Adipose tissue (tissue), 3 donors: ENCODE results near the gene SNTG2. TPM values are rescaled to one million over a fixed set of nuclear protein-coding genes. Genes with fewer than 3 reads are reported as not detected.

Experiments used
- H3K27ac ChIP-seq: one replicate; pipeline ENCODE4 v1.5.1; 2013; ENCODE audit warnings: low read depth, low read length
- WGBS, 3 donors: extraction: QIAGEN DNeasy Blood & Tissue Kit; methylation state at CpG; one replicate each; pipeline ENCODE4 v1.1.7; 2013; 5-methylcytosine and 5-hydroxymethylcytosine counted together
- polyA plus RNA-seq, 3 donors: library from polyadenylated mRNA; stranded (reverse); fragments of 200-250 nt; gene quantifications; one replicate each; pipeline ENCODE4 v1.2.3, GENCODE V29; 2013
- donor health status: healthy with polysubstance abuse.
- donor health status: Bipolar disorder and iron deficiency.
- donor health status: healthy.

The SNTG2 gene
- polyA plus RNA-seq, 3 donors, result 0.56 to 2.8 (median 2.7) TPM

- H3K27ac ChIP-seq, result no peak overlapping the region
- 47 to 78% (median 72%) methylated on average over 4 of the region's 4 CpGs for WGBS, 3 donors
Measured at GRCh38 chr2:975095-975494, 24.4 kb downstream of the SNTG2 start.

GRCh38 chr2:979069-979928, 28.6 kb downstream of the SNTG2 start:
- no peak overlapping the region for H3K27ac ChIP-seq
- WGBS, 3 donors, result 73 to 88% (median 74%) methylated on average over 8 of the region's 8 CpGs

DNA sequence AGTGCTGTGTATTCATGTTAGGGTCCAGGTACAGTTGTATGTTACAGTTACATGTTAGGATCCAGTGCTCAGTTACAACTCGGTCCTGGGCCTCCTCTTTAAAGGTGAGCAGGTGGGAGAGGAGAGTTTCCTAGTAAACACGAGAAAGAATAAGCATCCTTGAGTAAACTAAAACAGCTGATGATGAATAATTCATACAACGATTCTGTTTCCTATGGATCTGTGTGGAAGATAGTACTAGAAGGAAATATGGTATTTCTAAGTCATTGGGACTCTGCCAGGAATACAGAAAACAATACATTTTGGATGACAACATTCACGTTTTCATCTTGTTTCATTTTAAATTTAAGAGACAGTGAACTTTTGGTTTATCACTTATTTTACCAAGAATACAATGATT, 29.5 kb downstream of the SNTG2 start:
- H3K27ac ChIP-seq, result no peak overlapping the region
- WGBS, 3 donors, result 55 to 65% (median 58%) methylated on average over 4 of the region's 4 CpGs

DNA sequence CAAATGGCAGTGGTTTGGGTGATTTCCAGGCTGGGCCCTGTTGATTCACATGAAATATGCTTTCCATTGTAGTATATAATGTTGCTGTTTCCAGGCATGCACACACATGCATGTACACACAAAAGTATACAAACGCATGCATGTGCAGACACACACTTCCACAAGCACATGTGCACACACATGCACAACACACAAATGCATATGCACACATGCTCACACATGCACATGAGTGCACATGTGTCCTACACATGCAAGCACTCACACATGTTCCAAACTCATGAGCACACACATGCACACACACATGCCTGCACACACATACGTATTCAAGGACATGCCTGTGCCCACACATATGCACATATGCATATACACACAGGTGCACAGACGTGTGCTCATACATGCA, 30.6 kb downstream of the SNTG2 start:
- no peak overlapping the region for H3K27ac ChIP-seq
- 61 to 89% (median 89%) methylated on average over 3 of the region's 3 CpGs for WGBS, 3 donors

- no peak overlapping the region for H3K27ac ChIP-seq
- 89 to 93% (median 91%) methylated on average over 4 of the region's 4 CpGs for WGBS, 3 donors
Measured at GRCh38 chr2:981759-982158, 31.1 kb downstream of the SNTG2 start.

GRCh38 chr2:985317-985898, 34.8 kb downstream of the SNTG2 start:
- 59 to 85% (median 72%) methylated on average over 7 of the region's 7 CpGs for WGBS, 3 donors

DNA sequence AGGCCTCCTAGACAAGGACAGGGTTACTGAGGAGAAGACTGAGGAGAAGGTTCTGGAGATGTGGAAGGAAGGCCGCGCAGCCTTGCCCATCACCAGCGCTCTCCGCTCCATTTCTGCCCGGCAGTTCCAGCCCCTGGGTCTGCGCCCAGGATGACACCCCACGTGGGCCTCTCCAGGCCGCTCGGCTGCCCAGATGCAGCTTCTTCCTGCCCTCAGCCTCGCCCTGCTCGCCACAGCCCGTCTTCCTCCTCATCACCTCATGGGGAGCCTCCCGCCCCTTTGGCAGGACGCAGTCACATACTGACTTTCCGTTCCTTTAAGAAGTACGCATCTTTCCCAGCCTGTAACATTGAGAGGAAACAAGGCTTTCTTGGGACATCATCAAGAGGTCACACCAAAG, 37.1 kb downstream of the SNTG2 start:
- 91 to 94% (median 92%) methylated on average over 16 of the region's 16 CpGs for WGBS, 3 donors
- H3K27ac ChIP-seq, result no peak overlapping the region

More at GRCh38 chr2:985317-985898, 34.8 kb downstream of the SNTG2 start:
- H3K27ac ChIP-seq, result no peak overlapping the region

GRCh38 chr2:989781-990467, 39.3 kb downstream of the SNTG2 start:
- no peak overlapping the region for H3K27ac ChIP-seq
- WGBS, 3 donors, result 78 to 84% (median 80%) methylated on average over 8 of the region's 8 CpGs

DNA sequence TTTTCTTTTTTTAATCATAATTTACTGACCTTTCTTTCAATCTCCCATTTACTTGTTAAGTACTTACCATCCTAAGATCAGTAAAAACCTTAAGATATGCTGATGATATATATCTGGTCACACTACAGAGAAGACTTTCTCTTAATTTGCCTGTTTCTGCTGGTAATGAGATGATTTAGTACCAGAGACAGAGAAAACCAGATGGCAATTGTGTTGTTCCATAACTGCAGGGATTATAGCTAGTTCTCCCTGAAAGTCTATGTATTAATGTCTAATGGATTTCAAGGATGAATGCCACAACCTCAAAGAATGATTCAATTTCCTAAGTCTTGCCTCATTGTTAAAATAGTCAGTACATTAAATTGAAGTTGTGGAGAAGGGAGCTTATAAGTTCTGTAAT, 40.3 kb downstream of the SNTG2 start:
- no peak overlapping the region for H3K27ac ChIP-seq

- WGBS, 3 donors, result 79 to 87% (median 82%) methylated on average over 2 of the region's 2 CpGs
- H3K27ac ChIP-seq, result no peak overlapping the region
Measured at GRCh38 chr2:1002350-1002749, 51.7 kb downstream of the SNTG2 start.

DNA sequence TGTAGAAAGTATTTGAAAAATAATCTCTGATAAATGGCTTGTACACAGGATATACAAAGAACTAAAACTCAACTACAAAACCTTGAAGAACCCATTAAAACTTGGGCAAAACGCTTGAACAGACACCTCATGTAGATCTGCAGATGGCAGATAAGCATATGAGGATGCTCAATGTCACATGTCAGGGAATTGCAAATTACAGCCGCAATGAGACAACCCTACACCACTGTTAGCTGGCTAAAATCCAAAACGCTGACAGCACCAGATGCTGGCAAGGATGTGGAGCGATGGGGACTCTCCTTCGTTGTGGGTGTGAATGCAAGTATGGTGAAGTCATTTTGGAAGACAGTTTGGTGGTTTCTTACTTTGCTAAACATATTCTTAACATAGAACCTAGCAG, 53.7 kb downstream of the SNTG2 start:
- no peak overlapping the region for H3K27ac ChIP-seq
- WGBS, 3 donors, result 64 to 76% (median 65%) methylated on average over 5 of the region's 5 CpGs

- H3K27ac ChIP-seq, result no peak overlapping the region
- 11 to 41% (median 17%) methylated on average over 7 of the region's 7 CpGs for WGBS, 3 donors
Measured at GRCh38 chr2:1010415-1010930, 59.8 kb downstream of the SNTG2 start.

DNA sequence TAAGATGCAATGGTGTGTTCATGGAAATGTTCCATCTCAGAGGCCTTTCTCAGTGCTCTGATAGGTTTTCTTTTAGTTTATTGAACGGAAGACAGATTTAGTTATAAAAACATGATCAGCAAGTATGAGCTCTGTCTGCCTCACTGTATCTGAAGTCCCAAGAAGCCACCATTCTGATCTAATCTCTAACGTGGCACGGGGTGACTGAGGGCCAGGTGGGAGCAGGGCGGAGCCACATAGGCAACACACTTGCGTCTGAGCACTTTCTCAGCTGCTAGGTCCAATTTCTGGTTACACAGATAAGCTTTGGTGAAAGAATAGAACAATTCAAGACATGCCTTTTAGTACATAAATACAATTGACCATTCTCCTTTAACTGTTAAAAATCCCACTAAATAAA, 60.4 kb downstream of the SNTG2 start:
- no peak overlapping the region for H3K27ac ChIP-seq
- WGBS, 3 donors, result 49 to 56% (median 53%) methylated on average over 5 of the region's 5 CpGs

GRCh38 chr2:1011985-1012384, 61.3 kb downstream of the SNTG2 start:
- WGBS, 3 donors, result 91 to 92% (median 91%) methylated on average over 7 of the region's 7 CpGs
- H3K27ac ChIP-seq, result no peak overlapping the region

GRCh38 chr2:1014802-1015201, 64.2 kb downstream of the SNTG2 start:
- no peak overlapping the region for H3K27ac ChIP-seq
- WGBS, 3 donors, result 76 to 81% (median 76%) methylated on average over 12 of the region's 12 CpGs

DNA sequence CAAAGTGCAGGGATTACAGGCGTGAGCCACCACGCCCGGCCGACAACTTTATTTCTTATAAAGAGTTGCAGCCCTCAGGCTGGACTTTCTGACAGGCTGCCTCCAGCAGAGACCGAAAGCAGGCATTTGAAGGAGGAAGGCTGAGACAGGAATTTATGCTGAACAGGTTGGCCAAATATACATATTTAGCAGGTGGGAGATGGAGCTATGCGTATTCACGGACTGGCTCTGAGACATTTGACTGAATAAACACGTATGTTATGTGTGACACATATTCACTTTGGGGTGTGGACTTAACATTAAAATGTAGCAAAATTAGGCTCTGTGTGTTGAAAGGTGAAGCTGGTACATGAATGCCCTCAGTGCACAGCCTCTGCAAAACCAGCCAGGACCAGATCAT, 65.9 kb downstream of the SNTG2 start:
- 91 to 93% (median 92%) methylated on average over 8 of the region's 8 CpGs for WGBS, 3 donors

GRCh38 chr2:1017827-1018226, 67.2 kb downstream of the SNTG2 start:
- no peak overlapping the region for H3K27ac ChIP-seq
- 83 to 86% (median 85%) methylated on average over 6 of the region's 6 CpGs for WGBS, 3 donors

More for the DNA sequence above, 65.9 kb downstream of the SNTG2 start:
- no peak overlapping the region for H3K27ac ChIP-seq

GRCh38 chr2:1020206-1020605, 69.6 kb downstream of the SNTG2 start:
- WGBS, 3 donors, result 62 to 92% (median 71%) methylated on average over 3 of the region's 3 CpGs

DNA sequence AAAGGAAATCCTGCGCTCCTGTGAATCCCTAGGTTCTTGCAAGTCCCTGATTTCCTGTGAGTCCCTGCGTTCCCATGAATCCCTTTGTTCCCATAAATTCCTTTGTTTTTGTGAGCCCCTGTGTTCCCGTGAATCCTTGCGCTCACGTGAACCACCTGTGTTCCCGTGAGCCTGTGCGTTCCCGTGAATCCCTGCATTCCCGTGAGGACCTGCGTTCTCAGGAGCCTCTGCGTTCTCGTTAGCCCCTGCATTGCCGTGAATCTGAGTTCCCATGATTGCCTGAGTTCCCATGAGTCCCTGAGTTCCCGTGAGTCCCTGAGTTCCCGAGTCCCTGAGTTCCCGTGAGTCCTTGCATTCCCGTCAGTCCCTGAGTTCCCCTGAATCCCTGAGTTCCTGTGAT, 71.5 kb downstream of the SNTG2 start:
- H3K27ac ChIP-seq, result no peak overlapping the region
- 86 to 93% (median 93%) methylated on average over 17 of the region's 17 CpGs for WGBS, 3 donors

More at GRCh38 chr2:1020206-1020605, 69.6 kb downstream of the SNTG2 start:
- H3K27ac ChIP-seq, result no peak overlapping the region
